Endothelial cell of umbilical vein (primary cell): ENCODE measurements around the gene POLE4.

Source experiments
- EZH2 ChIP-seq: IDR thresholded peaks from 2 replicates; pipeline ENCODE4 v1.6.1; 2012; ENCODE audit warnings: borderline replicate concordance, low read depth, mild to moderate bottlenecking, moderate library complexity, low read length, inconsistent platforms; ENCODE audit not compliant: severe bottlenecking
- GATA2 ChIP-seq: IDR thresholded peaks from 2 replicates; pipeline ENCODE4 v1.7.0; 2011; ENCODE audit warnings: low read depth, mild to moderate bottlenecking, moderate library complexity, mixed read lengths, low read length; ENCODE audit not compliant: insufficient read length, insufficient read depth
- JUN ChIP-seq: IDR thresholded peaks from 2 replicates; pipeline ENCODE4 v1.6.1; 2011; ENCODE audit warnings: borderline replicate concordance, low read depth; ENCODE audit not compliant: insufficient read length, insufficient read depth
- MYC ChIP-seq: IDR thresholded peaks from one replicate; pipeline ENCODE4 v1.6.1; 2011; ENCODE audit warnings: mild to moderate bottlenecking, low read depth, low read length
- POLR2A ChIP-seq: IDR thresholded peaks from 2 replicates; pipeline ENCODE4 v1.6.1; 2012; ENCODE audit warnings: low read depth, mild to moderate bottlenecking, control low read depth, low read length
- POLR2AphosphoS5 ChIP-seq: IDR thresholded peaks from 2 replicates; pipeline ENCODE4 v1.6.1; 2012; ENCODE audit warnings: low read depth, mild to moderate bottlenecking, control low read depth, low read length, moderate library complexity; ENCODE audit not compliant: insufficient read depth
- TF ChIP-seq, protein P1 (sequence below), 2 donors: IDR thresholded peaks; 1 replicate in 1 of 2; 2 replicates in 1 of 2; pipeline ENCODE4 v1.5.1; 2011; ENCODE audit warnings: low read length in 2 of 2, mild to moderate bottlenecking in 2 of 2, moderate library complexity in 2 of 2, control low read depth in 1 of 2, inconsistent platforms in 1 of 2, low read depth in 1 of 2; ENCODE audit not compliant: insufficient read depth in 1 of 2; ENCODE audit errors: extremely low read depth in 1 of 2
- TF ChIP-seq, protein P2 (sequence below): IDR thresholded peaks from 2 replicates; pipeline ENCODE4 v1.6.1; 2011; ENCODE audit not compliant: insufficient read depth, insufficient read length

DNA sequence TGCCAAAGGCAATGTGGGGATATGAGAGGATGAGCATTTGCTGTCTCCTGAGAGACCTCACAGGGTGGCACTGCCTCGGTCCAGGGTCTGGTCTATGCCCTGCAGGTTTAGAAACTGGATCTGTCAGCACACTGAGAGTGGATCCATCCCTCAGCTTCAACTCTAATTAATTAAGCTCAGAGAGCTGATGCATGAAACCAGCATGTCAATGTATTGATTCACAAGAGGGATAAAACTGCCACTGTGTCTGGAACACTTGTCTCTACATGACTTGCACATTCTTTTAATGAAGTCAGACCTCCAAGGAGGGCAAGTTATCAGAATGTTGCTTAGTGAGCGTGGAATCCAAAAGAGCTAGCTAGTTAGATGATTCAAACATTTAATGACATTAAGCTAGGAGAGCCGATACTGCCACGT is 22.5 kb upstream of the POLE4 start:
- TF ChIP-seq, protein P1, sequence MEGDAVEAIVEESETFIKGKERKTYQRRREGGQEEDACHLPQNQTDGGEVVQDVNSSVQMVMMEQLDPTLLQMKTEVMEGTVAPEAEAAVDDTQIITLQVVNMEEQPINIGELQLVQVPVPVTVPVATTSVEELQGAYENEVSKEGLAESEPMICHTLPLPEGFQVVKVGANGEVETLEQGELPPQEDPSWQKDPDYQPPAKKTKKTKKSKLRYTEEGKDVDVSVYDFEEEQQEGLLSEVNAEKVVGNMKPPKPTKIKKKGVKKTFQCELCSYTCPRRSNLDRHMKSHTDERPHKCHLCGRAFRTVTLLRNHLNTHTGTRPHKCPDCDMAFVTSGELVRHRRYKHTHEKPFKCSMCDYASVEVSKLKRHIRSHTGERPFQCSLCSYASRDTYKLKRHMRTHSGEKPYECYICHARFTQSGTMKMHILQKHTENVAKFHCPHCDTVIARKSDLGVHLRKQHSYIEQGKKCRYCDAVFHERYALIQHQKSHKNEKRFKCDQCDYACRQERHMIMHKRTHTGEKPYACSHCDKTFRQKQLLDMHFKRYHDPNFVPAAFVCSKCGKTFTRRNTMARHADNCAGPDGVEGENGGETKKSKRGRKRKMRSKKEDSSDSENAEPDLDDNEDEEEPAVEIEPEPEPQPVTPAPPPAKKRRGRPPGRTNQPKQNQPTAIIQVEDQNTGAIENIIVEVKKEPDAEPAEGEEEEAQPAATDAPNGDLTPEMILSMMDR (IDR thresholded peaks at IDR 0.05; ENCODE audit: extremely low read depth in 1 of 2, insufficient read depth in 1 of 2, low read depth in 1 of 2, low read length in 2 of 2): no peak
- TF ChIP-seq POLR2AphosphoS5: no peak
- TF ChIP-seq POLR2A: no peak
- TF ChIP-seq, protein P2, sequence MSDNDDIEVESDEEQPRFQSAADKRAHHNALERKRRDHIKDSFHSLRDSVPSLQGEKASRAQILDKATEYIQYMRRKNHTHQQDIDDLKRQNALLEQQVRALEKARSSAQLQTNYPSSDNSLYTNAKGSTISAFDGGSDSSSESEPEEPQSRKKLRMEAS: no peak
- TF ChIP-seq EZH2: no peak
- TF ChIP-seq JUN: no peak
- no peak for TF ChIP-seq GATA2
- no peak for TF ChIP-seq MYC
